Upper lobe of left lung (tissue), 4 donors: ENCODE results near the gene RNF214.

Experiments
- EP300 ChIP-seq, 4 donors: sonication (generic); formaldehyde crosslinking; IDR thresholded peaks; one replicate each; pipeline ENCODE4 v1.5.1; 2017; ENCODE audit warnings: antibody characterized with exemption in 4 of 4, control low read depth in 2 of 4
- POLR2A ChIP-seq, 4 donors: fragments of 450-650 bp; IDR thresholded peaks; one replicate each; pipeline ENCODE4 v1.5.1; 2016 to 2017; ENCODE audit warnings: antibody characterized with exemption in 4 of 4, mild to moderate bottlenecking in 2 of 4
- POLR2AphosphoS5 ChIP-seq, 2 donors: sonication (generic); formaldehyde crosslinking; IDR thresholded peaks; one replicate each; pipeline ENCODE4 v1.5.1; 2017; ENCODE audit warnings: antibody characterized with exemption in 2 of 2
- TF ChIP-seq, protein P1 (sequence below), 6 experiments: fragments of 450-650 bp in 4 of 6; fragments of 200-600 bp in 2 of 6; sonication (generic) in 2 of 6; IDR thresholded peaks; one replicate each; pipeline ENCODE4 v1.5.1; 2016 to 2019; ENCODE audit warnings: antibody characterized with exemption in 6 of 6

GRCh38 chr11:117214404-117215110 is 17.9 kb upstream of the RNF214 start:
- no peak for TF ChIP-seq POLR2AphosphoS5 (IDR thresholded peaks at IDR 0.05)
- TF ChIP-seq, protein P1, sequence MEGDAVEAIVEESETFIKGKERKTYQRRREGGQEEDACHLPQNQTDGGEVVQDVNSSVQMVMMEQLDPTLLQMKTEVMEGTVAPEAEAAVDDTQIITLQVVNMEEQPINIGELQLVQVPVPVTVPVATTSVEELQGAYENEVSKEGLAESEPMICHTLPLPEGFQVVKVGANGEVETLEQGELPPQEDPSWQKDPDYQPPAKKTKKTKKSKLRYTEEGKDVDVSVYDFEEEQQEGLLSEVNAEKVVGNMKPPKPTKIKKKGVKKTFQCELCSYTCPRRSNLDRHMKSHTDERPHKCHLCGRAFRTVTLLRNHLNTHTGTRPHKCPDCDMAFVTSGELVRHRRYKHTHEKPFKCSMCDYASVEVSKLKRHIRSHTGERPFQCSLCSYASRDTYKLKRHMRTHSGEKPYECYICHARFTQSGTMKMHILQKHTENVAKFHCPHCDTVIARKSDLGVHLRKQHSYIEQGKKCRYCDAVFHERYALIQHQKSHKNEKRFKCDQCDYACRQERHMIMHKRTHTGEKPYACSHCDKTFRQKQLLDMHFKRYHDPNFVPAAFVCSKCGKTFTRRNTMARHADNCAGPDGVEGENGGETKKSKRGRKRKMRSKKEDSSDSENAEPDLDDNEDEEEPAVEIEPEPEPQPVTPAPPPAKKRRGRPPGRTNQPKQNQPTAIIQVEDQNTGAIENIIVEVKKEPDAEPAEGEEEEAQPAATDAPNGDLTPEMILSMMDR (IDR thresholded peaks at IDR 0.05): no peak
- no peak for TF ChIP-seq POLR2A (IDR thresholded peaks at IDR 0.05)
- TF ChIP-seq EP300 (IDR thresholded peaks at IDR 0.05): no peak
